Immature natural killer cell (primary cell): ENCODE measurements around the gene CCDC126. TPM values are rescaled to one million over a fixed set of nuclear protein-coding genes. Genes with fewer than 3 reads are reported as not detected.

Source experiments
- DNase-seq, 3 donors: peaks; one replicate each; pipeline ENCODE4 v3.0.0; 2022; ENCODE audit warnings: mixed read lengths in 1 of 3
- H3K27ac Mint-ChIP-seq, 6 donors: one replicate each; pipeline ENCODE4 v1.8.0; 2020; ENCODE audit warnings: mixed read lengths in 6 of 6, mild to moderate bottlenecking in 5 of 6, inconsistent platforms in 4 of 6, moderate library complexity in 3 of 6
- H3K27me3 Mint-ChIP-seq, 3 donors: one replicate each; pipeline ENCODE4 v1.8.0; 2020 to 2021; ENCODE audit warnings: low read depth in 3 of 3, mild to moderate bottlenecking in 3 of 3, mixed read lengths in 3 of 3, moderate library complexity in 3 of 3, inconsistent platforms in 1 of 3
- H3K36me3 Mint-ChIP-seq, 3 donors: one replicate each; pipeline ENCODE4 v1.8.0; 2020; ENCODE audit warnings: mixed read lengths in 3 of 3, inconsistent platforms in 2 of 3, mild to moderate bottlenecking in 2 of 3
- H3K4me1 Mint-ChIP-seq, 2 donors: one replicate each; pipeline ENCODE4 v1.8.0; 2020; ENCODE audit warnings: inconsistent platforms in 2 of 2, mild to moderate bottlenecking in 2 of 2, mixed read lengths in 2 of 2, moderate library complexity in 1 of 2
- H3K4me3 Mint-ChIP-seq, 5 donors: one replicate each; pipeline ENCODE4 v1.8.0; 2020; ENCODE audit warnings: mild to moderate bottlenecking in 5 of 5, mixed read lengths in 5 of 5, inconsistent platforms in 3 of 5, moderate library complexity in 3 of 5
- H3K9me3 Mint-ChIP-seq, 6 donors: one replicate each; pipeline ENCODE4 v1.8.0; 2020; ENCODE audit warnings: mild to moderate bottlenecking in 6 of 6, mixed read lengths in 6 of 6, inconsistent platforms in 4 of 6, moderate library complexity in 3 of 6
- polyA plus RNA-seq, 3 donors: library from polyadenylated mRNA; unstranded; fragments of 300-500 nt; fragmentation: Illumina TruSeq; gene quantifications; one replicate each; pipeline ENCODE4 v1.2.3, GENCODE V29; 2021

Gene CCDC126
- polyA plus RNA-seq, 3 donors from 2014 or later: 13.8 to 23.7 (median 14.9) TPM

GRCh38 chr7:23693224-23693623 lies 96.0 kb downstream of the CCDC126 start:
- H3K9me3 Mint-ChIP-seq: no peaks in the 10 kb centered on the region

More at GRCh38 chr7:23693224-23693623, 96.0 kb downstream of the CCDC126 start:
- H3K4me3 Mint-ChIP-seq: no peak overlapping the region
- H3K27me3 Mint-ChIP-seq: no peaks in the 10 kb centered on the region
- H3K4me1 Mint-ChIP-seq: no peaks in the 10 kb centered on the region
- DNase-seq: no peak
- H3K36me3 Mint-ChIP-seq: peaks cover 17 to 39% (median 34%) of the 10 kb centered on the region in 3 donors
- H3K27ac Mint-ChIP-seq: no peak overlapping the region

Other genes starting within 250 kb of the CCDC126 start
- under 1 TPM in 1 of 3 donors, not detected in 2; 0.76 TPM for gene IGF2BP3, start 126.9 kb upstream of the CCDC126 start, polyA plus RNA-seq
- 10 to 100 TPM; 34.8 to 44.0 (median 40.6) TPM for gene TRA2A, start 65.4 kb upstream of the CCDC126 start, polyA plus RNA-seq
- 1 to 10 TPM; 1.8 to 5.8 (median 2.8) TPM for gene FAM221A, start 82.8 kb downstream of the CCDC126 start, polyA plus RNA-seq
- not detected for gene STK31, start 112.8 kb downstream of the CCDC126 start, polyA plus RNA-seq